Measurements from ENCODE around the gene APOL4.

- TF ChIP-seq CTCF (conservative IDR thresholded peaks at IDR 0.05; ENCODE audit: low read depth, low read length): no peak
- no peak for TF ChIP-seq EZH2 (IDR thresholded peaks at IDR 0.05; ENCODE audit: borderline replicate concordance, low read depth, low read length, poor library complexity, severe bottlenecking)
These were observed 29.7 kb downstream of the APOL4 start for GRCh38 chr22:36171941-36172340.
